Calu3 (cell line): ENCODE data around the gene RPGR. TPM values are rescaled to one million over a fixed set of nuclear protein-coding genes. Genes with fewer than 3 reads are reported as not detected.

Experiments used
- BruUV-seq: library from RNA; stranded (reverse); fragments of 400-500 nt; replicated peaks from 2 replicates; lab custom pipeline; 2021; lab: Mats Ljungman, UMichigan
- CTCF ChIA-PET: fragments of 300-600 bp; sonication (Branson Sonifier 250); formaldehyde crosslinking; loops from one replicate; lab custom pipeline; 2022; ENCODE audit warnings: antibody characterized with exemption; lab: Charles Lee
- DNase-seq: peaks from one replicate; pipeline ENCODE4 v3.0.0; 2022
- H3K27ac Mint-ChIP-seq: one replicate; pipeline ENCODE4 v1.8.0; 2022; ENCODE audit warnings: mixed read lengths; ENCODE audit not compliant: unreplicated experiment
- H3K27me3 Mint-ChIP-seq: one replicate; pipeline ENCODE4 v1.8.0; 2022; ENCODE audit warnings: mixed read lengths; ENCODE audit not compliant: unreplicated experiment
- H3K36me3 Mint-ChIP-seq: one replicate; pipeline ENCODE4 v1.8.0; 2022; ENCODE audit warnings: mild to moderate bottlenecking, moderate library complexity, mixed read lengths; ENCODE audit not compliant: insufficient read depth, unreplicated experiment
- H3K4me1 Mint-ChIP-seq: one replicate; pipeline ENCODE4 v1.8.0; 2022; ENCODE audit warnings: mild to moderate bottlenecking, low read depth, mixed read lengths; ENCODE audit not compliant: unreplicated experiment
- H3K4me3 Mint-ChIP-seq: one replicate; pipeline ENCODE4 v1.8.0; 2022; ENCODE audit warnings: mild to moderate bottlenecking, low read depth, moderate library complexity, mixed read lengths; ENCODE audit not compliant: unreplicated experiment
- H3K9me3 Mint-ChIP-seq: one replicate; pipeline ENCODE4 v1.8.0; 2022; ENCODE audit warnings: low read depth, mixed read lengths; ENCODE audit not compliant: unreplicated experiment
- CTCF ChIP-seq: fragments of 200-600 bp; IDR thresholded peaks from one replicate; pipeline ENCODE4 v1.8.0; 2022; ENCODE audit warnings: antibody characterized with exemption; ENCODE audit not compliant: unreplicated experiment
- intact Hi-C: fragments of 100-400 bp; cut with micrococcal nuclease; formaldehyde crosslinking; loops from one replicate; pipeline ENCODE4 v1.10.0; 2022; ENCODE audit not compliant: unreplicated experiment
- total RNA-seq: library from RNA; stranded (reverse); gene quantifications from 2 replicates; pipeline ENCODE4 v1.2.3, GENCODE V29; 2022

RPGR gene
- total RNA-seq, 1 experiment from 2014 or later: 8.9 TPM

- peak; percentile 33 for DNase-seq
- H3K4me1 Mint-ChIP-seq: no peaks in the 10 kb centered on the region
- peak; percentile 64 for TF ChIP-seq CTCF
- H3K36me3 Mint-ChIP-seq: no peaks in the 10 kb centered on the region
- no peaks in the 10 kb centered on the region for H3K27me3 Mint-ChIP-seq
- intact Hi-C loops: loop anchor here (1.0 kb wide), 1 partner anchor 67 kb away; the partner anchor contains the start of gene RPGR
- CTCF ChIA-PET: interaction anchor here (0.8 to 1.0 kb wide), 2 partner anchors 22 to 67 kb away, joined by 5 to 12 read pairs; partner anchors contain the start of gene RPGR
- no peak overlapping the region for H3K27ac Mint-ChIP-seq
- BruUV-seq: no TSS peak
- no peak overlapping the region for H3K4me3 Mint-ChIP-seq
- H3K9me3 Mint-ChIP-seq: no peaks in the 10 kb centered on the region
Observed at GRCh38 chrX:38260231-38260630, 67.1 kb downstream of the RPGR start.

DNA sequence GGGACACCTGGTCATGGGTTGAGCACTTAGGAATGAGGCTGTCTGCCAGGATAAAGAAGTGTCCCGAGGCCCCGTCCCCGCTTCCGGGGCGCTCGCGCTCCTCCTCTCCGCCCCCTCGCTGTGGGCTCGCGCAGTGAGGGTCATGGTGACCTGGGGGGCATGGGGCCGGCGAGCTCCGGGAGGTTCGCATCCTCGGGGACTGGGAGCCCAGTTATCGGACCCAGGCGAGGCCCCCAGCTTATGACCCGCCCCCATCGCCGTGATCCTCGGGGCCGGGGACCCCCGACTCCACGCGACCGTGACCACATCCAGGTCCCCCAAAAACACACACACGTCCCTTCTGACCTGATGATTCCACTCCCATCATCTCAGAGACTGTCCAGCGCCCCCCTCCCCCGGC, 71.3 kb downstream of the RPGR start:
- intact Hi-C loops: no loop called here
- no peak overlapping the region for H3K27ac Mint-ChIP-seq
- H3K4me3 Mint-ChIP-seq: no peak overlapping the region
- H3K27me3 Mint-ChIP-seq: no peaks in the 10 kb centered on the region
- no peak for DNase-seq
- H3K9me3 Mint-ChIP-seq: no peaks in the 10 kb centered on the region
- H3K36me3 Mint-ChIP-seq: no peaks in the 10 kb centered on the region
- BruUV-seq: no TSS peak
- TF ChIP-seq CTCF: no peak
- H3K4me1 Mint-ChIP-seq: no peaks in the 10 kb centered on the region
- CTCF ChIA-PET: no interaction called here

DNA sequence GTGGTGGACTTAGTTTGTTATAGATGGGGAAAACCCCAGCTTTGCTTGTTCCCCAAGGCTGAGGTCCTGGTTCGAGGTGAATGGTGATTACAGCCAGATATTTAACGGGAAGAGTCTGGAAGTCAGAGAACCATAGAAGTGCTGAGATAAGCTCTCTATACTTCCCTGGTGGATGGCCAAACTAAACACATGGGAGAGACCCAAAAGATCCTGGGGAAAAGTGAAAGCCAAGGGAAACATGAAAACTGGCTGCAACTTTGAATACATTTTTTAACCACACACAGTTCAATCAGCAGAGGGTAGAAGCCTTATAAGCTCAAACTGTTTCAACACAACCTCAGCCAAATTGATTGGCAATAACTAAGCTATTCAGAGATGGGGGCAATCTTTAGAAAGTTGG, 77.3 kb downstream of the RPGR start:
- CTCF ChIA-PET: no interaction called here
- no peaks in the 10 kb centered on the region for H3K9me3 Mint-ChIP-seq

GRCh38 chrX:38247051-38247450, 80.3 kb downstream of the RPGR start:
- Mint-ChIP-seq H3K27me3 (peaks cover 13% of the 10 kb centered on the region), H3K27ac (no peak overlapping the region), H3K36me3 (no peaks in the 10 kb centered on the region), H3K4me3 (no peak overlapping the region), H3K4me1 (no peaks in the 10 kb centered on the region), H3K9me3 (no peaks in the 10 kb centered on the region)
- BruUV-seq: no TSS peak
- no peak for TF ChIP-seq CTCF
- CTCF ChIA-PET: no interaction called here
- intact Hi-C loops: no loop called here
- no peak for DNase-seq

More for the DNA sequence above, 77.3 kb downstream of the RPGR start:
- intact Hi-C loops: no loop called here
- Mint-ChIP-seq H3K36me3 (no peaks in the 10 kb centered on the region), H3K27ac (no peak overlapping the region), H3K4me3 (no peak overlapping the region), H3K27me3 (peaks cover 13% of the 10 kb centered on the region), H3K4me1 (no peaks in the 10 kb centered on the region)
- TF ChIP-seq CTCF: no peak
- no peak for DNase-seq
- BruUV-seq: no TSS peak
